CD4-positive, alpha-beta T cell treated with Interleukin-2 at 100 ng/mL for 4 hours (primary cell): ENCODE measurements around the gene ZSCAN5A.
"Not testable (repeated sequence)": the region's sequence is repeated elsewhere in the genome, so short reads cannot be mapped to it uniquely, and the experiment has no call there.

Experiments
- DNase-seq: peaks from one replicate; pipeline ENCODE4 v3.0.0-alpha.2; 2020; ENCODE audit warnings: low spot score

ZSCAN5A gene, protein sequence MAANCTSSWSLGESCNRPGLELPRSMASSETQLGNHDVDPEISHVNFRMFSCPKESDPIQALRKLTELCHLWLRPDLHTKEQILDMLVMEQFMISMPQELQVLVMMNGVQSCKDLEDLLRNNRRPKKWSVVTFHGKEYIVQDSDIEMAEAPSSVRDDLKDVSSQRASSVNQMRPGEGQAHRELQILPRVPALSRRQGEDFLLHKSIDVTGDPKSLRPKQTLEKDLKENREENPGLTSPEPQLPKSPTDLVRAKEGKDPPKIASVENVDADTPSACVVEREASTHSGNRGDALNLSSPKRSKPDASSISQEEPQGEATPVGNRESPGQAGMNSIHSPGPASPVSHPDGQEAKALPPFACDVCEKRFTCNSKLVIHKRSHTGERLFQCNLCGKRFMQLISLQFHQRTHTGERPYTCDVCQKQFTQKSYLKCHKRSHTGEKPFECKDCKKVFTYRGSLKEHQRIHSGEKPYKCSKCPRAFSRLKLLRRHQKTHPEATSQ

GRCh38 chr19:56314381-56315076 lies at the start of gene ZSCAN5A:
ZSCAN5A (minus strand) TSS chr19:56314839; CDS start chr19:56225046, 89,793 bp downstream.
- peak; percentile 95 for DNase-seq

DNA sequence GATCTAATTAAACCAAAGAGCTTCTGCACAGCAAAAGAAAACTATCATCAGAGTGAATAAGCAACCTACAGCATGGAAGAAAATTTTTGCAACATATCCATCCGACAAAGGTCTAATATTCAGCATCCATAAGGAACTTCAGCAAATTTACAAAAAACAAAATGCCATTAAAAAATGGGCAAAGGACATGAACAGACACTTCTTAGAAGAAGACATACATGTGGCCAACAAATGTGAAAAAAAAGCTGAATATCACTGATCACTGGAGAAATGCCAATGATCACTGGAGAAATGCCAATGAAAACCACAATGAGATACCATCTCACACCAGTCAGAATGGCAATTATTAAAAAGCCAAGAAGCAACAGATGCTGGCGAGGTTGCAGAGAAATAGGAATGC lies 46.2 kb upstream of the ZSCAN5A start:
- no peak for DNase-seq

GRCh38 chr19:56356944-56357343 lies 42.3 kb upstream of the ZSCAN5A start:
- DNase-seq: no peak

- no peak for DNase-seq
Observed at GRCh38 chr19:56355517-56355916, 40.9 kb upstream of the ZSCAN5A start.

DNA sequence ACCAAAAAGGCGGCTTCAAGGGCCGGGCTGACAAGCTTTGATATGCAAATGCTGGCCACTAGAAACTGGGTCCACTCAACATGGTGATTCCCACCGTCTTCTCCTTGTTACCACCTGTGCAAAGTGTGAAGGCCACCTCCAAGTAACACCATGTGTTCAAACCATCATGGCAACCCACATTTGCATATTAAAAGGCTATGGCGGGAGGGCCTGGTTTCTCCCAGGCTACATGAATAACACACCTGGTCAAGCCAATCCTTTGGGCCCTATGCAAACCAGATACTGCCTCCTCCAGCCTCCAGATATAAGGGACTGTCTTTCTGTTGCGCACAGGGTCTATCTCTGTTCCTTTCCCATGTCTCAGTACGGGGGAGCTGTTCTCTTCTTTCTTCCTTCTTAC lies 36.6 kb upstream of the ZSCAN5A start:
- no peak for DNase-seq

- peak; percentile 67 for DNase-seq
Observed at GRCh38 chr19:56350416-56351045, 35.9 kb upstream of the ZSCAN5A start.

GRCh38 chr19:56348289-56348877 lies 33.7 kb upstream of the ZSCAN5A start:
- no peak for DNase-seq

- no peak for DNase-seq
Observed at GRCh38 chr19:56347163-56347778, 32.6 kb upstream of the ZSCAN5A start.

DNA sequence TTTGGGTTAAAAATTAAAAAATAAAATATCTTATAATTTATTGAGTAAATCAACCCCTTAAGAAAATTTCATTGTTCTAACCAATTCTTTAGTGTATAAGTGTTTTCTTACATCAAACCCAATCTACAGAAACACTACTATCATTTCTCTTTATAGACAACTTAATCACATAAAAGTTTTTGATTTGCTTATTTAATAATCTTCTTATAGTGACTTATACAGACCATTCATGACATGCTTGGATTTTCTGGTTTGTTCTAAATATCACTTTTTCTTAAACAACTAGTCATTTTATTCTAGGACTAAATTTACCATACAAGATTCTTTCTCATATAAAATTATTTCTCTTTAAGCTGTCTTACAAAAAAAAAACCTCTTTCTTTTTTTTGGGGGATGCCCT lies 27.3 kb upstream of the ZSCAN5A start:
- no peak for DNase-seq

DNA sequence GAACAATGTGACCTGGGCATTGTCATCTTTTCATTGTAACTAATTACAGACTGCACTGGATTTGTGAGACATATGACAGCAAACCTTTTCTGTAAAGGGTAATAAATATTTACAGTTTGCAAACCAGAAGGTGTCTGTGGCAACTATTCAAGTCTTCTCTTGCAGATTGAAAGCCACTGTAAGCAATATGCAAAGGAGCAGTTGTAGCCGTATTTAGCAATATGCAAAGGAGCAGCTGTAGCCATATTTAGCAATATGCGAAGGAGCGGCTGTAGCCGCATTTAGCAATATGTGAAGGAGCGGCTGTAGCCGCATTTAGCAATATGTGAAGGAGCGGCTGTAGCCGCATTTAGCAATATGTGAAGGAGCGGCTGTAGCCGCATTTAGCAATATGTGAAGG lies 24.4 kb upstream of the ZSCAN5A start:
- not testable (repeated sequence) for DNase-seq

DNA sequence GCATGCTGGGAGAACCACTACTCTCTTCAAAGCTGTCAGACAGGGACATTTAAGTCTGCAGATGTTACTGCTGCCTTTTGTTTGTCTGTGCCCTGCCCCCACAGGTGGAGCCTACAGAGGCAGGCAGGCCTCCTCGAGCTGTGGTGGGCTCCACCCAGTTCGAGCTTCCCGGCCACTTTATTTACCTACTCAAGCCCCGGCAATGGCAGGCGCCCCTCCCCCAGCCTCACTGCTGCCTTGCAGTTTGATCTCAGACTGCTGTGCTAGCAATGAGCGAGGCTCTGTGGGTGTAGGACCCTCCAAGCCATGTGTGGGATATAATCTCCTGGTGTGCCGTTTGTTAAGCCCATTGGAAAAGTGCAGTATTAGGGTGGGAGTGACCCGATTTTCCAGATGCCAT lies 22.4 kb upstream of the ZSCAN5A start:
- not testable (repeated sequence) for DNase-seq

DNA sequence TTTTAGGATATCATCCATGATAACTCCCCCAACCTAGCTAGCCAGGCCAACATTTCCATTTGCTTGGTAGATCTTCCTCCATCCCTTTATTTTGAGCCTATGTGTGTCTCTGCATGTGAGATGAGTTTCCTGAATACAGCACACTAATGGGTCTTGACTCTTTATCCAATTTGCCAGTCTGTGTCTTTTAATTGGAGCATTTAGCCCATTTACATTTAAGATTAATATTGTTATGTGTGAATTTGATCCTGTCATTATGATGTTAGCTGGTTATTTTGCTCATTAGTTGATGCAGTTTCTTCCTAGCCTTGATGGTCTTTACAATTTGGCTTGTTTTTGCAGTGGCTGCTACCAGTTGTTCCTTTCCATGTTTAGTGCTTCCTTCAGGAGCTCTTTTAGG lies 20.7 kb upstream of the ZSCAN5A start:
- not testable (repeated sequence) for DNase-seq

DNA sequence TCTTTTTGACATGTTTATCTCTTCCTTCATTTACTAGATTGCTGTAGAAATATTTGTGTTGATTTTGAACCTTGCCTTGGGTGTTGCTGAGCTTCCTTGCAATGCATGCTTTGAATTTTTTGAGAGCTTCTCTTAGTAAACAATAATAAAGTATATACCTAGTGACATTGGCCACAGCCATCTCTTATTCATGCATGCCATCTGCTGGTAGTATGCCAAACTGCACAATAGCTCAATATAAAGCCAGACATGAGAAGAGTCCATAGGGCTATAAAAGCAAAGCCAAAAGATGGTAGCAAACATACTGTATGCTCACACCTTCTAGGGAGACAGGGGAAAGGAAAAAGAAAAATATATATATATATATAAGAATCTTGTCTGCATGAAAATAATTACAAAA lies 18.9 kb upstream of the ZSCAN5A start:
- peak; percentile 60 for DNase-seq

DNA sequence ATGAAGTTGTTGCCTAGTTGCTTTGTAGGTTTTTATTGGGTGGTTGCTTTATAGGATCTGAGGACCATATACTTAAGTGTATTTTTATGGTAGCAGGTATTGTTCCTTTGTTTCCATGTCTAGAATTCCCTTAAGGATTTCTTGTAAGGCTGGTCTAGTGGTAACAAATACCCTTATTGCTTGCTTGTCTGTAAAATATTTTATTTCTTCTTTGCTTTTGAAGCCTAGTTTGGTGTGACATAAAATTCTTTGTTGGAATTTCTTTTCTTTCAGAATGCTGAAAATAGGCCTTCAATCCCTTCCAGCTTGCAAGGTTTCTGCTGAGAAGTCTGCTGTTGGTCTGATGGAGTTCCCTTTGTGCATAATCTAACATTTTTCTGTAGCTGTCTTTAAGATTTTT lies 18.1 kb upstream of the ZSCAN5A start:
- DNase-seq: no peak

GRCh38 chr19:56324436-56324835 lies 9.8 kb upstream of the ZSCAN5A start:
- DNase-seq: no peak

GRCh38 chr19:56321989-56322440 lies 7.4 kb upstream of the ZSCAN5A start:
- DNase-seq: no peak

DNA sequence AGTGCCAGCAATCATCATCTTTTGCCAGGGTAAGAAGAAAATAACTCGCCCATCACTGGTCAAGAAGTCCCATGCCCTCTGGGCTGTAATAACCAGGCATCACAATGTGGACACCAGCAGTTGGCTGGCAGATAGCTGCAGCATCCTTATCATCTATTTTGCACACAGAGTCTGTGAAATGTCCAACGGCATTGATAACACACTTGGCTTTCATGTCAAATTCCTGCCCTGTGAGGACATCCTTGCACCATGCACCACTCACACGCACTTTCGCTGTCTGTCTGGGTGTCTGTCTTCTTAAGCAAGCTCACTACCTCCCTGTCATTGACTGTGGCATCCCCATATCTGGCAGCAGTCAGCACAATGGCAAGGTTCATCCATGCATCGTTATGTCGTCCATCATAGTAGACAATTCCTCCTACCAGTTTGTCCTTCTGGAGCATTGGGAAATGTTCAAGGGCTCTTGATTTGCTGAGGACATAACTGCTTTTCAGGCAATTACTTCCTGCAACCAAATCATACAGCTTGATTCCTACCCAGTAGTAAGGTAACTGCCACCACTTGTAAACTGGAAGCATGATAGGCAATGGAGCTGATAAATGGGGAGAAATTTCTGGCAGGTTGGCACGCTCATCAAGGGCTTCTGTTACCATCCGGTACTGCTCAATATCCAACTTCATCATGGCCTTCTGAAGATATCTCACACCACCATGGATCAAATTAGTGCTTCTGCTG lies 6.8 kb upstream of the ZSCAN5A start:
- no peak for DNase-seq

- DNase-seq: no peak
Observed at GRCh38 chr19:56319991-56320390, 5.4 kb upstream of the ZSCAN5A start.

- DNase-seq: no peak
Observed at GRCh38 chr19:56317749-56318148, 3.1 kb upstream of the ZSCAN5A start.

DNA sequence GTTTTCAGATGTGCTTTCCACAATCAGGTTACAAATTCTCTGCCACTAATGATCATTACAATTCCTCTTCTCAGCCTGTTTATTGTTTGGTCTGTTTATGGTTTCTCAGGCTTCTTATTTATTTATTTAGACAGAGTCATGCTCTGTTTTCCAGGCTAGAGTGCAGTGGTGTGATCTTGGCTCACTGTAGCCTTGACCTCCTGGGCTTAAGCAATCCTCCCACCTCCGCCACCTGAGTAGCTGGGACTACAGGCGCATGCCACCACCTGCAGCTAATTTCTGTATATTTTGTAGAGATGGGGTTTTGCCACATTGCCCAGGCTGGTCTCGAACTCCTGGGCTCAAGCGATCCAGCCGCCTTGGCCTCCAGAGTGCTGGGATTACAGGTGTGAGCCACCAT lies 2.1 kb upstream of the ZSCAN5A start:
- DNase-seq: no peak
